ENCODE data around the gene APOBR.

The APOBR gene

DNA sequence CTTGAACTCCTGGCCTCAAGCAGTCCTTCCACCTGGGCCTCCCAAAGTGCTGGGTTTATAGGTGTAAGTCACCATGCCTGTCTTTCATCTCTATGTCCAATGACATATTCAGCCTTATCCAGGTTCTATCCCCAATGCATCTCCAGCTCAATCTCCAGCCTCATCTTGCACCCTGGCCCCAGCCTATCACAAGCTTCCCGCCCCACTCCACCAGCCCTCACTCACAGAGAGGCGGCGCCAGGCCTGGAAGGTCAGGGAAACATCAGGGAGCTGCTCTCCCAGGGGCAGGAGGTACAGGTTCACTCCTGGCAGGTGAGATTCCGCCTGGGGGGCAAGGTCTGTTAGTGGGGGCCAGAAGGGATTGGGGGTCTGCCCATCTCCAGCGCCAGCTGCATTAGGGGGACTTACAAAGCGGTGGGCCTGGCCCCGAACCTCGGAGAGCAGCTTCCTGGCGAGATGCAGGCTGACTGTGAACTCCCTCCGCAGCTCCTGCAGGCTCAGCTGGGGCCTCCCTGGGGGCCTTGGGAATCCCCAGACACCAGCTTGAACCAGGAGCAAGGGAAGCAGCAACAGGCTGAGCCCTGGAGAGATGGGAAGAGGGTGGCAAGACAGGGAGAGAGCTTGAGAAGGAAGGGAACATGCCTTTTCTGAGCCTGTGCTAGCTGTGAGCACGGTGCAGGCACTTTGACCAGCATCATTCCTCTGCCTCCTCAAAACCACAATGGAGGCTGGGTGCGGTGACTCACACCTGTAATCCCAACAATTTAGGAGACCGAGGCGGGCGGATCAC is 9.2 kb downstream of the APOBR start:
- DNase-seq (ENCODE audit: low read depth in 1 of 2, low spot score in 1 of 2), result no peak
- TF ChIP-seq SPI1 (IDR thresholded peaks at IDR 0.05; ENCODE audit: borderline replicate concordance, low read depth) (no peak), GABPA (IDR thresholded peaks at IDR 0.05; ENCODE audit: low read depth) (no peak), POLR2AphosphoS5 (IDR thresholded peaks at IDR 0.05; ENCODE audit: low read depth) (no peak), CTCF (IDR thresholded peaks at IDR 0.05; ENCODE audit: insufficient read depth, low read length) (no peak)
- no peak overlapping the region for H3K27ac ChIP-seq (replicated peaks)

GRCh38 chr16:28504707-28505404 is 10.4 kb downstream of the APOBR start:
- Histone ChIP-seq H3K27me3 (ENCODE audit: insufficient read depth, poor library complexity, severe bottlenecking) (no peaks in the 10 kb centered on the region), H3K4me3 (replicated peaks; ENCODE audit: insufficient read depth, low read length) (no peak overlapping the region), H3K27ac (replicated peaks) (no peak overlapping the region)
- DNase-seq (ENCODE audit: low read depth in 1 of 2, low spot score in 1 of 2), result no peak
- TF ChIP-seq GABPA (IDR thresholded peaks at IDR 0.05; ENCODE audit: low read depth), result no peak
- no peak for TF ChIP-seq POLR2AphosphoS5 (IDR thresholded peaks at IDR 0.05; ENCODE audit: low read depth)
- no peak for TF ChIP-seq CTCF (IDR thresholded peaks at IDR 0.05; ENCODE audit: insufficient read depth, low read length)
- TF ChIP-seq, protein P1, sequence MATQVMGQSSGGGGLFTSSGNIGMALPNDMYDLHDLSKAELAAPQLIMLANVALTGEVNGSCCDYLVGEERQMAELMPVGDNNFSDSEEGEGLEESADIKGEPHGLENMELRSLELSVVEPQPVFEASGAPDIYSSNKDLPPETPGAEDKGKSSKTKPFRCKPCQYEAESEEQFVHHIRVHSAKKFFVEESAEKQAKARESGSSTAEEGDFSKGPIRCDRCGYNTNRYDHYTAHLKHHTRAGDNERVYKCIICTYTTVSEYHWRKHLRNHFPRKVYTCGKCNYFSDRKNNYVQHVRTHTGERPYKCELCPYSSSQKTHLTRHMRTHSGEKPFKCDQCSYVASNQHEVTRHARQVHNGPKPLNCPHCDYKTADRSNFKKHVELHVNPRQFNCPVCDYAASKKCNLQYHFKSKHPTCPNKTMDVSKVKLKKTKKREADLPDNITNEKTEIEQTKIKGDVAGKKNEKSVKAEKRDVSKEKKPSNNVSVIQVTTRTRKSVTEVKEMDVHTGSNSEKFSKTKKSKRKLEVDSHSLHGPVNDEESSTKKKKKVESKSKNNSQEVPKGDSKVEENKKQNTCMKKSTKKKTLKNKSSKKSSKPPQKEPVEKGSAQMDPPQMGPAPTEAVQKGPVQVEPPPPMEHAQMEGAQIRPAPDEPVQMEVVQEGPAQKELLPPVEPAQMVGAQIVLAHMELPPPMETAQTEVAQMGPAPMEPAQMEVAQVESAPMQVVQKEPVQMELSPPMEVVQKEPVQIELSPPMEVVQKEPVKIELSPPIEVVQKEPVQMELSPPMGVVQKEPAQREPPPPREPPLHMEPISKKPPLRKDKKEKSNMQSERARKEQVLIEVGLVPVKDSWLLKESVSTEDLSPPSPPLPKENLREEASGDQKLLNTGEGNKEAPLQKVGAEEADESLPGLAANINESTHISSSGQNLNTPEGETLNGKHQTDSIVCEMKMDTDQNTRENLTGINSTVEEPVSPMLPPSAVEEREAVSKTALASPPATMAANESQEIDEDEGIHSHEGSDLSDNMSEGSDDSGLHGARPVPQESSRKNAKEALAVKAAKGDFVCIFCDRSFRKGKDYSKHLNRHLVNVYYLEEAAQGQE (IDR thresholded peaks at IDR 0.05; ENCODE audit: insufficient replicate concordance, low read depth), result no peak
- TF ChIP-seq SPI1 (IDR thresholded peaks at IDR 0.05; ENCODE audit: borderline replicate concordance, low read depth), result no peak

More for the DNA sequence above, 9.2 kb downstream of the APOBR start:
- H3K4me3 ChIP-seq (replicated peaks; ENCODE audit: insufficient read depth, low read length), result no peak overlapping the region
- H3K27me3 ChIP-seq (ENCODE audit: insufficient read depth, poor library complexity, severe bottlenecking), result no peaks in the 10 kb centered on the region

DNA sequence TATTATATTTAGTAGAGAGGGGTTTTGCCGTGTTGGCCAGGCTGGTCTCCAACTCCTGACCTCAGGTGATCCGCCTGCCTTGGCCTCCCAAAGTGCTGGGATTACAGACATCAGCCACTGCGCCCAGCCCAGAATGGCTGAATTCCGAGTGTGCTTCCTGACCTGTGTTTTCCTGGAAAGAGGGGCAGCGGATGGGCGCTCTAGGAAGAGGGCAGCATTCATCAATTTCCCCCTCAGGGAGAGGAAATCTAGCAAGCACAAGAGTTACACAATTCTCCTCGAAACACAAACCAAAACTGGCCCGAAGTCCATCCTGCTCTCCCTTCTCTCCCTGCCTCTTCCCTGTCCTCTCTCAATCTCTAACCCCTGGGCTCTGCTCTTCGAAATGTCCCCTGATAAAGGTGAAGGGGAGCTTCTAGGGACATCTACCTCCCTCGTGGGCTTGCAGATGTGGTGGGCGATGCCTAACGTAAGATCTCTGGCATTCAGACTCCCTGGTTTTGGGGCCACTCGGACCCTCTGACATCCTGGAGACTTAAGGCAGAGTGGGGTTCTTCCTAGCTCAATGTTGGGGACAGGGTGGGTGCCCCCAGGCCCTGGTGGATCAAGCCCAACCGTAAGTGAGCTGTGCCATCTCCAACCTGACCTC is 11.2 kb downstream of the APOBR start:
- no peak overlapping the region for H3K27ac ChIP-seq (replicated peaks)
- no peak for DNase-seq (ENCODE audit: low read depth in 1 of 2, low spot score in 1 of 2)
- no peak for TF ChIP-seq POLR2AphosphoS5 (IDR thresholded peaks at IDR 0.05; ENCODE audit: low read depth)
- TF ChIP-seq, protein P1 (IDR thresholded peaks at IDR 0.05; ENCODE audit: insufficient replicate concordance, low read depth), result no peak
- TF ChIP-seq SPI1 (IDR thresholded peaks at IDR 0.05; ENCODE audit: borderline replicate concordance, low read depth), result no peak
- TF ChIP-seq GABPA (IDR thresholded peaks at IDR 0.05; ENCODE audit: low read depth), result no peak
- no peak for TF ChIP-seq CTCF (IDR thresholded peaks at IDR 0.05; ENCODE audit: insufficient read depth, low read length)
- no peaks in the 10 kb centered on the region for H3K27me3 ChIP-seq (ENCODE audit: insufficient read depth, poor library complexity, severe bottlenecking)
- H3K4me3 ChIP-seq (replicated peaks; ENCODE audit: insufficient read depth, low read length), result no peak overlapping the region

Data from HL-60 (cell line).